Measurements from ENCODE around the gene AHCYL2. TPM values are rescaled to one million over a fixed set of nuclear protein-coding genes. Genes with fewer than 3 reads are reported as not detected.

Gene AHCYL2
- total RNA-seq, 1 experiment from 2014 or later, result 25.6 TPM

- H3K4me3 Mint-ChIP-seq, result no peak overlapping the region
- no peak for TF ChIP-seq FOXK1 (CRISPR knock-in tag; IDR thresholded peaks at IDR 0.05)
- no peak for TF ChIP-seq USF2 (CRISPR knock-in tag; IDR thresholded peaks at IDR 0.05)
- TF ChIP-seq NFATC4 (CRISPR knock-in tag; IDR thresholded peaks at IDR 0.05), result no peak
- TF ChIP-seq ESRRA (CRISPR knock-in tag; IDR thresholded peaks at IDR 0.05; ENCODE audit: borderline replicate concordance), result no peak
- no peak for TF ChIP-seq ERG (CRISPR knock-in tag; IDR thresholded peaks at IDR 0.05)
- no peak for TF ChIP-seq HMGXB4 (CRISPR knock-in tag; IDR thresholded peaks at IDR 0.05)
- no peak for TF ChIP-seq ZNF396 (CRISPR knock-in tag; IDR thresholded peaks at IDR 0.05; ENCODE audit: borderline replicate concordance)
- no peak for TF ChIP-seq ARID4B (CRISPR knock-in tag; IDR thresholded peaks at IDR 0.05; ENCODE audit: borderline replicate concordance)
- no peak for TF ChIP-seq JAZF1 (CRISPR knock-in tag; IDR thresholded peaks at IDR 0.05)
- TF ChIP-seq TEAD1 (CRISPR knock-in tag; IDR thresholded peaks at IDR 0.05), result no peak
- no peak for TF ChIP-seq E2F1 (CRISPR knock-in tag; IDR thresholded peaks at IDR 0.05)
- TF ChIP-seq ZNF219 (CRISPR knock-in tag; IDR thresholded peaks at IDR 0.05; ENCODE audit: borderline replicate concordance), result no peak
- ChIA-PET POLR2A (no interaction called here), CTCF (interaction anchor here (0.5 to 4.0 kb wide), 28 partner anchors 10 to 301 kb away, joined by 3 to 56 read pairs (median 4); partner anchors contain the start of genes SMO, STRIP2 and TSPAN33)
- H3K9me3 Mint-ChIP-seq, result peaks cover 4% of the 10 kb centered on the region
- no peak for ATAC-seq
- DNase-seq (ENCODE audit: low spot score), result no peak
- peaks cover 39% of the 10 kb centered on the region for H3K36me3 Mint-ChIP-seq
- no peak overlapping the region; the same call in 1 of the 2 replicates for H3K27ac Mint-ChIP-seq
- 0 out of 2 replicates have a peak, but pooled peaks cover 5% of the 10 kb centered on the region for H3K4me1 Mint-ChIP-seq
- no peaks in the 10 kb centered on the region; the same call in 1 of the 2 replicates for H3K27me3 Mint-ChIP-seq (ENCODE audit: low read depth)
Measured at GRCh38 chr7:129210989-129211312, 13.9 kb upstream of the AHCYL2 start.

- no peak overlapping the region for H3K27ac Mint-ChIP-seq
- H3K9me3 Mint-ChIP-seq, result peaks cover 11% of the 10 kb centered on the region
- DNase-seq (ENCODE audit: low spot score) (no peak), ATAC-seq (no peak)
- H3K36me3 Mint-ChIP-seq, result peaks cover 42% of the 10 kb centered on the region
- ChIA-PET CTCF (interaction anchor here (1.5 to 3.2 kb wide), 3 partner anchors 48 to 222 kb away, joined by 4 to 45 read pairs (median 10); partner anchors contain the start of genes STRIP2 and TSPAN33), POLR2A (no interaction called here)
- 0 out of 2 replicates have a peak, but pooled peaks cover 5% of the 10 kb centered on the region for H3K4me1 Mint-ChIP-seq
- H3K4me3 Mint-ChIP-seq, result no peak overlapping the region
- no peaks in the 10 kb centered on the region; the same call in 1 of the 2 replicates for H3K27me3 Mint-ChIP-seq (ENCODE audit: low read depth)
- TF ChIP-seq ATF6 (CRISPR knock-in tag; IDR thresholded peaks at IDR 0.05) (no peak), NFYB (CRISPR knock-in tag; conservative IDR thresholded peaks at IDR 0.05; ENCODE audit: low read depth) (no peak), CDX4 (CRISPR knock-in tag; IDR thresholded peaks at IDR 0.05; ENCODE audit: borderline replicate concordance) (no peak), ETV6 (CRISPR knock-in tag; IDR thresholded peaks at IDR 0.05) (no peak), AR (CRISPR knock-in tag; IDR thresholded peaks at IDR 0.05) (no peak), NR1H2 (CRISPR knock-in tag; IDR thresholded peaks at IDR 0.05) (no peak), GABPB1 (CRISPR knock-in tag; IDR thresholded peaks at IDR 0.05) (no peak)
Measured at GRCh38 chr7:129212126-129212525, 12.7 kb upstream of the AHCYL2 start.
